Measurements from ENCODE around the gene HNF1A.

DNA sequence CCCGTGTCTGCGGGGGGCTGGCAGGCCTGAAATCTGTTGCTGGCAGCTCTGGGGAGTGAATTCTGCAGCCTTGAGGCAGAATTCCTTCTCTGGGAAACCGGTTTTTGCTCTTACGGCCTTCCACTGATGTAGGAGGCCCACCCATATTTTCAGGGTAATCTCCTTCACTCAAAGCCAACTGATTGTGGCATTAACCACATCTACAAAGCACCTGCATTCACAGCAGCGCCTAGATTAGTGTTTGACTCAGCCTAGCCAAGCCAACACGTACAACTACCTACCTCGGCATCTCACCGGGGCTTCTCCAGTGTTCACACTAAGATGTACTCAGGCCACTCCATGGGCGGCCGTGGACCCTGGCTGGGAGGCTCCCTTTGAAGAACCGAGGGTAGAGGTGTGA, 22.2 kb downstream of the HNF1A start:
- no peak for TF ChIP-seq POLR2AphosphoS5 (IDR thresholded peaks at IDR 0.05)
- TF ChIP-seq, protein P1, sequence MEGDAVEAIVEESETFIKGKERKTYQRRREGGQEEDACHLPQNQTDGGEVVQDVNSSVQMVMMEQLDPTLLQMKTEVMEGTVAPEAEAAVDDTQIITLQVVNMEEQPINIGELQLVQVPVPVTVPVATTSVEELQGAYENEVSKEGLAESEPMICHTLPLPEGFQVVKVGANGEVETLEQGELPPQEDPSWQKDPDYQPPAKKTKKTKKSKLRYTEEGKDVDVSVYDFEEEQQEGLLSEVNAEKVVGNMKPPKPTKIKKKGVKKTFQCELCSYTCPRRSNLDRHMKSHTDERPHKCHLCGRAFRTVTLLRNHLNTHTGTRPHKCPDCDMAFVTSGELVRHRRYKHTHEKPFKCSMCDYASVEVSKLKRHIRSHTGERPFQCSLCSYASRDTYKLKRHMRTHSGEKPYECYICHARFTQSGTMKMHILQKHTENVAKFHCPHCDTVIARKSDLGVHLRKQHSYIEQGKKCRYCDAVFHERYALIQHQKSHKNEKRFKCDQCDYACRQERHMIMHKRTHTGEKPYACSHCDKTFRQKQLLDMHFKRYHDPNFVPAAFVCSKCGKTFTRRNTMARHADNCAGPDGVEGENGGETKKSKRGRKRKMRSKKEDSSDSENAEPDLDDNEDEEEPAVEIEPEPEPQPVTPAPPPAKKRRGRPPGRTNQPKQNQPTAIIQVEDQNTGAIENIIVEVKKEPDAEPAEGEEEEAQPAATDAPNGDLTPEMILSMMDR (IDR thresholded peaks at IDR 0.05; ENCODE audit: poor library complexity, severe bottlenecking): no peak
- TF ChIP-seq, protein P2, sequence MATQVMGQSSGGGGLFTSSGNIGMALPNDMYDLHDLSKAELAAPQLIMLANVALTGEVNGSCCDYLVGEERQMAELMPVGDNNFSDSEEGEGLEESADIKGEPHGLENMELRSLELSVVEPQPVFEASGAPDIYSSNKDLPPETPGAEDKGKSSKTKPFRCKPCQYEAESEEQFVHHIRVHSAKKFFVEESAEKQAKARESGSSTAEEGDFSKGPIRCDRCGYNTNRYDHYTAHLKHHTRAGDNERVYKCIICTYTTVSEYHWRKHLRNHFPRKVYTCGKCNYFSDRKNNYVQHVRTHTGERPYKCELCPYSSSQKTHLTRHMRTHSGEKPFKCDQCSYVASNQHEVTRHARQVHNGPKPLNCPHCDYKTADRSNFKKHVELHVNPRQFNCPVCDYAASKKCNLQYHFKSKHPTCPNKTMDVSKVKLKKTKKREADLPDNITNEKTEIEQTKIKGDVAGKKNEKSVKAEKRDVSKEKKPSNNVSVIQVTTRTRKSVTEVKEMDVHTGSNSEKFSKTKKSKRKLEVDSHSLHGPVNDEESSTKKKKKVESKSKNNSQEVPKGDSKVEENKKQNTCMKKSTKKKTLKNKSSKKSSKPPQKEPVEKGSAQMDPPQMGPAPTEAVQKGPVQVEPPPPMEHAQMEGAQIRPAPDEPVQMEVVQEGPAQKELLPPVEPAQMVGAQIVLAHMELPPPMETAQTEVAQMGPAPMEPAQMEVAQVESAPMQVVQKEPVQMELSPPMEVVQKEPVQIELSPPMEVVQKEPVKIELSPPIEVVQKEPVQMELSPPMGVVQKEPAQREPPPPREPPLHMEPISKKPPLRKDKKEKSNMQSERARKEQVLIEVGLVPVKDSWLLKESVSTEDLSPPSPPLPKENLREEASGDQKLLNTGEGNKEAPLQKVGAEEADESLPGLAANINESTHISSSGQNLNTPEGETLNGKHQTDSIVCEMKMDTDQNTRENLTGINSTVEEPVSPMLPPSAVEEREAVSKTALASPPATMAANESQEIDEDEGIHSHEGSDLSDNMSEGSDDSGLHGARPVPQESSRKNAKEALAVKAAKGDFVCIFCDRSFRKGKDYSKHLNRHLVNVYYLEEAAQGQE (IDR thresholded peaks at IDR 0.05; ENCODE audit: borderline replicate concordance): no peak
